ENCODE measurements around the gene TMIGD1. TPM values are rescaled to one million over a fixed set of nuclear protein-coding genes. Genes with fewer than 3 reads are reported as not detected.

TMIGD1 gene
- total RNA-seq, 2 experiments from 2014 or later: not detected

- POLR2A ChIA-PET: no interaction called here
- ATAC-seq (no peak), DNase-seq (no peak)
- Mint-ChIP-seq H3K36me3 (ENCODE audit: low read depth) (peaks cover 3% of the 10 kb centered on the region), H3K27ac (no peak overlapping the region), H3K4me3 (no peak overlapping the region), H3K27me3 (ENCODE audit: low read depth) (peaks cover 2% of the 10 kb centered on the region), H3K9me3 (ENCODE audit: insufficient read depth) (no peaks in the 10 kb centered on the region), H3K4me1 (ENCODE audit: low read depth) (peaks cover 49% of the 10 kb centered on the region)
- CTCF ChIA-PET: interaction anchor here (0.9 to 1.6 kb wide), 9 partner anchors 10 to 339 kb away, joined by 3 to 6 read pairs (median 3); no protein-coding TSS in a partner anchor
These were observed 43.0 kb upstream of the TMIGD1 start for GRCh38 chr17:30376621-30377452.

- peaks cover 2% of the 10 kb centered on the region for H3K27me3 Mint-ChIP-seq (ENCODE audit: low read depth)
- ATAC-seq (no peak), DNase-seq (no peak)
- H3K9me3 Mint-ChIP-seq (ENCODE audit: insufficient read depth): no peaks in the 10 kb centered on the region
- ChIA-PET POLR2A (no interaction called here), CTCF (interaction anchor here (1.0 kb wide), 1 partner anchor 37 kb away, joined by 4 read pairs; no protein-coding TSS in a partner anchor)
- H3K36me3 Mint-ChIP-seq (ENCODE audit: low read depth): peaks cover 3% of the 10 kb centered on the region
- H3K27ac Mint-ChIP-seq: no peak overlapping the region
- no peak overlapping the region for H3K4me3 Mint-ChIP-seq
- H3K4me1 Mint-ChIP-seq (ENCODE audit: low read depth): peaks cover 41% of the 10 kb centered on the region
These were observed 41.8 kb upstream of the TMIGD1 start for GRCh38 chr17:30375661-30376060.

- ChIA-PET CTCF (no interaction called here), POLR2A (no interaction called here)
- H3K27ac Mint-ChIP-seq: no peak overlapping the region
- no peaks in the 10 kb centered on the region for H3K36me3 Mint-ChIP-seq (ENCODE audit: low read depth)
- H3K4me3 Mint-ChIP-seq: no peak overlapping the region
- peaks cover 35% of the 10 kb centered on the region for H3K4me1 Mint-ChIP-seq (ENCODE audit: low read depth)
- peaks cover 2% of the 10 kb centered on the region for H3K27me3 Mint-ChIP-seq (ENCODE audit: low read depth)
- H3K9me3 Mint-ChIP-seq (ENCODE audit: insufficient read depth): no peaks in the 10 kb centered on the region
- DNase-seq (no peak), ATAC-seq (peak; percentile 39)
These were observed 38.9 kb upstream of the TMIGD1 start for GRCh38 chr17:30372755-30373154.

- ChIA-PET CTCF (no interaction called here), POLR2A (no interaction called here)
- H3K4me3 Mint-ChIP-seq: no peak overlapping the region
- no peak for DNase-seq
- peaks cover 3% of the 10 kb centered on the region for H3K36me3 Mint-ChIP-seq (ENCODE audit: low read depth)
- peaks cover 25% of the 10 kb centered on the region for H3K4me1 Mint-ChIP-seq (ENCODE audit: low read depth)
- H3K9me3 Mint-ChIP-seq (ENCODE audit: insufficient read depth): no peaks in the 10 kb centered on the region
- H3K27me3 Mint-ChIP-seq (ENCODE audit: low read depth): peaks cover 2% of the 10 kb centered on the region
- H3K27ac Mint-ChIP-seq: no peak overlapping the region
- no peak for ATAC-seq
These were observed 36.1 kb upstream of the TMIGD1 start for GRCh38 chr17:30369995-30370394.

GRCh38 chr17:30368912-30369720, 35.3 kb upstream of the TMIGD1 start:
- DNase-seq (no peak), ATAC-seq (no peak)
- H3K4me3 Mint-ChIP-seq: no peak overlapping the region
- peaks cover 3% of the 10 kb centered on the region for H3K36me3 Mint-ChIP-seq (ENCODE audit: low read depth)
- peak overlapping the region; percentile 21 for H3K27ac Mint-ChIP-seq
- no peaks in the 10 kb centered on the region for H3K27me3 Mint-ChIP-seq (ENCODE audit: low read depth)
- ChIA-PET POLR2A (interaction anchor here (0.6 kb wide), 1 partner anchor 310 kb away, joined by 3 read pairs; no protein-coding TSS in a partner anchor), CTCF (interaction anchor here (1.0 to 1.7 kb wide), 2 partner anchors 10 to 33 kb away, joined by 3 to 7 read pairs; no protein-coding TSS in a partner anchor)
- peaks cover 28% of the 10 kb centered on the region for H3K4me1 Mint-ChIP-seq (ENCODE audit: low read depth)
- no peaks in the 10 kb centered on the region for H3K9me3 Mint-ChIP-seq (ENCODE audit: insufficient read depth)

- ChIA-PET CTCF (interaction anchor here (0.7 to 3.0 kb wide), 6 partner anchors 10 to 30 kb away, joined by 3 to 12 read pairs (median 4); partner anchors contain the start of gene CPD), POLR2A (no interaction called here)
- Mint-ChIP-seq H3K27me3 (ENCODE audit: low read depth) (no peaks in the 10 kb centered on the region), H3K4me1 (ENCODE audit: low read depth) (peaks cover 38% of the 10 kb centered on the region), H3K9me3 (ENCODE audit: insufficient read depth) (peaks cover 3% of the 10 kb centered on the region), H3K36me3 (ENCODE audit: low read depth) (peaks cover 9% of the 10 kb centered on the region), H3K27ac (no peak overlapping the region), H3K4me3 (no peak overlapping the region)
- no peak for ATAC-seq
- DNase-seq: no peak
These were observed 32.7 kb upstream of the TMIGD1 start for GRCh38 chr17:30366536-30366935.

- Mint-ChIP-seq H3K4me3 (peak overlapping the region; percentile 51), H3K9me3 (ENCODE audit: insufficient read depth) (peaks cover 12% of the 10 kb centered on the region), H3K36me3 (ENCODE audit: low read depth) (peaks cover 14% of the 10 kb centered on the region), H3K4me1 (ENCODE audit: low read depth) (peaks cover 27% of the 10 kb centered on the region), H3K27me3 (ENCODE audit: low read depth) (no peaks in the 10 kb centered on the region), H3K27ac (peak overlapping the region; percentile 94)
- DNase-seq (peak; percentile 87), ATAC-seq (peak; percentile 94)
- ChIA-PET CTCF (interaction anchor here (0.9 to 1.4 kb wide), 5 partner anchors 14 to 258 kb away, joined by 3 to 6 read pairs (median 4); no protein-coding TSS in a partner anchor), POLR2A (interaction anchor here (0.7 to 1.5 kb wide), 3 partner anchors 15 to 73 kb away, joined by 3 to 4 read pairs (median 3); partner anchors contain the start of genes BLMH and CPD)
These were observed 29.9 kb upstream of the TMIGD1 start for GRCh38 chr17:30363715-30364202.

- Mint-ChIP-seq H3K4me3 (no peak overlapping the region), H3K27ac (no peak overlapping the region), H3K27me3 (ENCODE audit: low read depth) (no peaks in the 10 kb centered on the region), H3K4me1 (ENCODE audit: low read depth) (peaks cover 23% of the 10 kb centered on the region), H3K36me3 (ENCODE audit: low read depth) (peaks cover 14% of the 10 kb centered on the region), H3K9me3 (ENCODE audit: insufficient read depth) (peaks cover 12% of the 10 kb centered on the region)
- POLR2A ChIA-PET: no interaction called here
- CTCF ChIA-PET: interaction anchor here (0.9 to 1.2 kb wide), 3 partner anchors 21 to 268 kb away, joined by 3 to 6 read pairs (median 4); no protein-coding TSS in a partner anchor
- no peak for ATAC-seq
- no peak for DNase-seq
These were observed 28.0 kb upstream of the TMIGD1 start for GRCh38 chr17:30361766-30362279.

- no peak overlapping the region for H3K4me3 Mint-ChIP-seq
- H3K27ac Mint-ChIP-seq: no peak overlapping the region
- peaks cover 12% of the 10 kb centered on the region for H3K36me3 Mint-ChIP-seq (ENCODE audit: low read depth)
- no peak for DNase-seq
- H3K4me1 Mint-ChIP-seq (ENCODE audit: low read depth): peaks cover 21% of the 10 kb centered on the region
- ATAC-seq: no peak
- peaks cover 2% of the 10 kb centered on the region for H3K27me3 Mint-ChIP-seq (ENCODE audit: low read depth)
- H3K9me3 Mint-ChIP-seq (ENCODE audit: insufficient read depth): peaks cover 12% of the 10 kb centered on the region
- POLR2A ChIA-PET: no interaction called here
- CTCF ChIA-PET: no interaction called here
These were observed 26.4 kb upstream of the TMIGD1 start for GRCh38 chr17:30360086-30360808.

- Mint-ChIP-seq H3K4me3 (no peak overlapping the region), H3K27me3 (ENCODE audit: low read depth) (peaks cover 2% of the 10 kb centered on the region), H3K36me3 (ENCODE audit: low read depth) (peaks cover 11% of the 10 kb centered on the region), H3K4me1 (ENCODE audit: low read depth) (peaks cover 8% of the 10 kb centered on the region), H3K27ac (no peak overlapping the region), H3K9me3 (ENCODE audit: insufficient read depth) (peaks cover 12% of the 10 kb centered on the region)
- CTCF ChIA-PET: interaction anchor here (0.7 to 1.7 kb wide), 5 partner anchors 18 to 254 kb away, joined by 3 to 10 read pairs (median 3); partner anchors contain the start of gene GOSR1
- POLR2A ChIA-PET: no interaction called here
- DNase-seq: no peak
- ATAC-seq: no peak
These were observed 24.4 kb upstream of the TMIGD1 start for GRCh38 chr17:30358055-30358760.

All from activated CD8-positive, alpha-beta T cell treated with anti-CD3 and anti-CD28 coated beads, Interleukin-2, amount 10 ng/mL, durations not matched to agents 7 days and 5 days (primary cell).